ENCODE results near the gene TIGD1.

Gene TIGD1

DNA sequence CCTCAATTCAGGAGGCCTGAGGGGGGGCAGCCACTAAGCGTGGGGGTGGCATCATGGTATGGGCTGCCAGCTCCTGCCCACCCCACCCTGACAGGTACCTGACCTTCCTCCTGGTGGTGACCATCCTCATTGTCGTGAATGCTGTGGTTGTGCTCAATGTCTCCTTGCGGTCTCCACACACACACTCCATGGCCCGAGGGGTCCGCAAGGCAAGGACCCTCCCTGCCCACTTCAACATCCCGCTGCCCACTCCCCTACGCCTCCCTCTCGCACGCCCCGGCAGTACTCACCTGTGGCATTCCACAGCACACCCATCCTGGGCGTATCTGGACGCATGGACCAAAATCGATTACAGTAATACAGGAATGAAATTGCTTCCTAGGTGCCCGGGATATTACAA lies 6.9 kb downstream of the TIGD1 start:
- TF ChIP-seq, protein P1, sequence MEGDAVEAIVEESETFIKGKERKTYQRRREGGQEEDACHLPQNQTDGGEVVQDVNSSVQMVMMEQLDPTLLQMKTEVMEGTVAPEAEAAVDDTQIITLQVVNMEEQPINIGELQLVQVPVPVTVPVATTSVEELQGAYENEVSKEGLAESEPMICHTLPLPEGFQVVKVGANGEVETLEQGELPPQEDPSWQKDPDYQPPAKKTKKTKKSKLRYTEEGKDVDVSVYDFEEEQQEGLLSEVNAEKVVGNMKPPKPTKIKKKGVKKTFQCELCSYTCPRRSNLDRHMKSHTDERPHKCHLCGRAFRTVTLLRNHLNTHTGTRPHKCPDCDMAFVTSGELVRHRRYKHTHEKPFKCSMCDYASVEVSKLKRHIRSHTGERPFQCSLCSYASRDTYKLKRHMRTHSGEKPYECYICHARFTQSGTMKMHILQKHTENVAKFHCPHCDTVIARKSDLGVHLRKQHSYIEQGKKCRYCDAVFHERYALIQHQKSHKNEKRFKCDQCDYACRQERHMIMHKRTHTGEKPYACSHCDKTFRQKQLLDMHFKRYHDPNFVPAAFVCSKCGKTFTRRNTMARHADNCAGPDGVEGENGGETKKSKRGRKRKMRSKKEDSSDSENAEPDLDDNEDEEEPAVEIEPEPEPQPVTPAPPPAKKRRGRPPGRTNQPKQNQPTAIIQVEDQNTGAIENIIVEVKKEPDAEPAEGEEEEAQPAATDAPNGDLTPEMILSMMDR (IDR thresholded peaks at IDR 0.05; ENCODE audit: low read depth, low read length): no peak
- H3K4me3 ChIP-seq (ENCODE audit: low read depth, low read length): no peak overlapping the region

DNA sequence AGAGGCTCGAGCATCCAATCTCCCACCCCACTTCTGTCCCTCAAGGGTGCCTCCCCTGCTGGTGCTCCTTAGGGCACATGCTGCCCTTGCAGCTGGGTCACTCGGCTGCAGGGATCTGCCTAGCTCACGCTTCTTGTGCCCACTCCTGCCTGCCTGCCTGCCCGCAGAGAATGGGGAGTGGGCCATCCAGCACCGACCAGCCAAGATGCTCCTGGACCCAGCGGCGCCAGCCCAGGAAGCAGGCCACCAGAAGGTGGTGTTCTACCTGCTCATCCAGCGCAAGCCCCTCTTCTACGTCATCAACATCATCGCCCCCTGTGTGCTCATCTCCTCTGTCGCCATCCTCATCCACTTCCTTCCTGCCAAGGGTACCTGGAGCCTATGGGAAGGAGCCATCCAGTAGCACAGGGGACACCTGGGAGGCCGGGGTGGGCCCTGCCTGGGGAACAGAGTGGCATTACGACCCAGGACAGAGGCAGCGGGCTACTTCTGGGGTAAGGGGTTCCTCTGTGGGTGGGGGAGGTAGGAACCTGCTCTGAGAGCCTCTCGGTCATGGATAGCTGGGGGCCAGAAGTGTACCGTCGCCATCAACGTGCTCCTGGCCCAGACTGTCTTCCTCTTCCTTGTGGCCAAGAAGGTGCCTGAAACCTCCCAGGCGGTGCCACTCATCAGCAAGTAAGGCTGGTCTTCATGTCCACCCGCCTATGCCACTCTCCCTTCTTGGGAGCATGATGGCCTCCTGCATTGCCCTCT lies 7.5 kb downstream of the TIGD1 start:
- TF ChIP-seq, protein P1 (IDR thresholded peaks at IDR 0.05; ENCODE audit: low read depth, low read length): no peak
- H3K4me3 ChIP-seq (ENCODE audit: low read depth, low read length): no peak overlapping the region

DNA sequence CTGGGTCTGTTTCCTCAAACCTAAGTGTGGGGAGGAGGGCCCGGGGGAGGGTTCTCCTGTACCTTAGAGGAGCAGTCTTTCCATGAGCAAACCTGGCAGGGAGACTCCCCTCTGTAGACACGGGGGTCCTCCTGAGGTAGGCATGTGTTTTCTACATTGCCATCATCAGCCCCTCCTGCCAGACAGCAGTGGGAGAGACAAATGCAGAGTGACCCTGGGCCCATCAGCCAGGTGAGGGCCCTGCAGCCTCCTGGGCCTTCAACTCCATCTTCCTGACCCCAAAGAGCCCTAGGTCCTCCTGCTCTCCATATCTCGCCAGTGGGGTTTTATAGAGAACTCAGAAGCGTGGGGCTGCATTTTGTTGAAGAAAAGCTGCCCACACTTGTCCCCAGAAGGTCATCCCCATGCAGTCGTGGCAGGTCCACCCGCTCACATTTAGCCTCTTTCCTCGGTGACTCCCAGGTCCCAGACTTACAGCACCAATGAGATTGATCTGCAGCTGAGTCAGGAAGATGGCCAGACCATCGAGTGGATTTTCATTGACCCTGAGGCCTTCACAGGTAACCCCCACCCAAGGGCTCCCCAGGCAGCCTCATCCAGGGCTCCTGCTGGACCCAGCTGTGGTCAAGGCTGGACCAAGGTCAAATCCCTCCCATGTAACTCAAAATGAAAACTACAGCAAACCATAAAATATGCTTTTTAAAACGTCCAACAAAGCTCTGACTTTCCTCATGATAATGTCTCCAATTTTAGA lies 8.2 kb downstream of the TIGD1 start:
- TF ChIP-seq, protein P1 (IDR thresholded peaks at IDR 0.05; ENCODE audit: low read depth, low read length): no peak
- H3K4me3 ChIP-seq (ENCODE audit: low read depth, low read length): no peak overlapping the region

DNA sequence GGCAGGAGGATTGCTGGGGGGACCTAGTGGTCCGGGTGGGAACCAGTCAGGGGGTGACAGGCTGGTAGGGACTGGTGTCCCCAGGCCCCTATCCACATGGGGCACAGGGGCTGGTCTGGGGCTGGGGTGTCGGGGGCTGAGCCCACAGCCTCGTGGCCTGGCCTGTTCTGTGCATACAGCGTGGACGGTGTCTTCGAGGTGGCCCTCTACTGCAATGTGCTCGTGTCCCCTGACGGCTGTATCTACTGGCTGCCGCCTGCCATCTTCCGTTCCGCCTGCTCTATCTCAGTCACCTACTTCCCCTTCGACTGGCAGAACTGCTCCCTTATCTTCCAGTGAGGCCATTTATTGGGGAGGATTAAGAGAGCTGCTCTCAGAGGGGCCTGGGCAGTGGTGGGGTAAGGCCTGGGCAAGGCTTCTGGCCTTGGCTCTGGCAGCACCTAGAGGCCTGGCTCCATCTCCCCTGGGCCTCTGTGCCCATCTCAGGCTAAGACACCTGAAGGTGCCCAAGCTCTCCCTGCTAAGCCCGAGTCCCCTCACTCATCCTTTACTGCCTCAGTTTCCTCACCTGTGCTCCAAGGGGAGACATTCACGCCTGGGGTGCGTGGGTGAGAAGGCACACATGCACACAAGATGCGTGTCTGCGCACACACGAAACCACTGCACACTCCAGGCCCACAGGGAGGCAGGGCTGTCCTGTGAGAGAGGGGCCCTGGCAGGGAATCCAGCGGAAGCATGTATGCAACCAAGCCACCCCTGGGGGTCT lies 9.0 kb downstream of the TIGD1 start:
- H3K4me3 ChIP-seq (ENCODE audit: low read depth, low read length): no peak overlapping the region
- TF ChIP-seq, protein P1 (IDR thresholded peaks at IDR 0.05; ENCODE audit: low read depth, low read length): no peak

DNA sequence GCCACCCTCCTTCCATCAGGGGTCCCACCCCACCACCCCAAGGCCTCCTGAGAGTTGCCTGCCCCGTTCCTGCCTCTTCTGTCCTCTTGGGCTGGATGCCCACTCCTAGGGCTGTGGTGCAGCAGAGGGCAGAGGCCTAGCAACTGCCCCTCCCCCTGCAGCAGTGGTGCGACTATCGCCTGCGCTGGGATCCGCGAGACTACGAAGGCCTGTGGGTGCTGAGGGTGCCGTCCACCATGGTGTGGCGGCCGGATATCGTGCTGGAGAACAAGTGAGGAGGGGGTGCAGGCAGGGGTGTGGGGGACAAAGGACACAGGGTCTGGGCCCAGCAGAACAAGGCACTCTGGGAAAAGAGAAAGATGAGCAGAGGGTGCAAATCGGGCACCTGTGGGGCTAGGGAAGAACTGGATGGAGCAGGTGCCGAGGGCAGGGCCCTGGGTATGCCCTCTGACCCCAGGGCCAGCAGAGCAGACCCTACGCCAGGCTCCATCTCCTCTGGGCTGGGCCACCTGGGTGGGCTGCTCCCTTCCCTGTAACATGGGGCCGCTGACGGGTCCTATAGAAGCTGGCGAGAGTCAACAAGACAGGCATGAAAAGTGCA lies 9.8 kb downstream of the TIGD1 start:
- no peak overlapping the region for H3K4me3 ChIP-seq (ENCODE audit: low read depth, low read length)
- TF ChIP-seq, protein P1 (IDR thresholded peaks at IDR 0.05; ENCODE audit: low read depth, low read length): no peak

DNA sequence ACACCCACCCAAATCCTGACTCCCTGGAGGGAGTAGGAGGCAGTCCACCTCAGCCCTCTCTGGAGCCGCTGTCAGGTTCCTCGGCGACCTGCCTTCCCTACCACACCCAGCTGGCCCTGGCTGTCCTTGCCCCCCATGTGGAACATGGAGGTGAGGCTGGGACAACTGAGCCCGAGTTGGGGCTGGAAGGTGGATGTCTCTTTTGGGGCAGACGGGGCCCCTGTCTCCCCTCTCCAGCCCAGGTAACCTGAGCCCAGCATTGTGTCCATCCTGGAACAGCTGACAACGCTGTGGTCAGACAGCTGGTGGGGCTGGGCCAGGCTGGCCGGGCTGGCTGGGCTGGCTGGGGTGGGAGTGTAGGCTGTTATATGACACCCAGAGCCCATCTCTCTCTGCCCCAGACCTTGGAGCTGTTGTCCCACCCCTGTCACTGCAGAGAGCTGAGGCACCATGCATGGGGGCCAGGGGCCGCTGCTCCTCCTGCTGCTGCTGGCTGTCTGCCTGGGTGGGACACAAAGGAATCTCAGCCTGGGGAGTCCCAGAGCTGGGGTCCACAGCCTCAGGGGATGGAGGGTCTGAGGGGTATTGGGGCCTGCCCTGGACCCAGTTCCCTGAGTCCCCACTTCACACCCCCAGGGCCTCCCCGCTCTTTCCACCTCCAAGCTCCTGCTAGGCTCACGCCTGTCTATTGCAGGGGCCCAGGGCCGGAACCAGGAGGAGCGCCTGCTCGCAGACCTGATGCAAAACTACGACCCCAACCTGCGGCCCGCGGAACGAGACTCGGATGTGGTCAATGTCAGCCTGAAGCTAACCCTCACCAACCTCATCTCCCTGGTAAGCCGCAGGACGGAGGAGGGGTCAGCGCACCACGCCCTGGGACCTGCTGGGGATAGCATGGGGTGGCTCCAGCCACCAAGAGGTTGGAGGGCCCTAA lies 10.8 kb downstream of the TIGD1 start, which contains the start of gene CHRNG:
Gene CHRNG, plus strand, starts transcription at position 395 of the 934 bp plus-strand sequence. Its CDS starts 56 bp downstream, at position 451.
- TF ChIP-seq, protein P1 (IDR thresholded peaks at IDR 0.05; ENCODE audit: low read depth, low read length): no peak
- no peak within 1 kb of the TSS for H3K4me3 ChIP-seq (ENCODE audit: low read depth, low read length)
